ENCODE measurements around the gene CTNNAL1. TPM values are rescaled to one million over a fixed set of nuclear protein-coding genes. Genes with fewer than 3 reads are reported as not detected.

CTNNAL1 gene
- total and polyA plus RNA-seq, 9 of the 15 experiments (the other 6 are each of a cell fraction or from before 2014, with no cell fraction given) = 23.2 to 78.0 (median 46.7) TPM

DNA sequence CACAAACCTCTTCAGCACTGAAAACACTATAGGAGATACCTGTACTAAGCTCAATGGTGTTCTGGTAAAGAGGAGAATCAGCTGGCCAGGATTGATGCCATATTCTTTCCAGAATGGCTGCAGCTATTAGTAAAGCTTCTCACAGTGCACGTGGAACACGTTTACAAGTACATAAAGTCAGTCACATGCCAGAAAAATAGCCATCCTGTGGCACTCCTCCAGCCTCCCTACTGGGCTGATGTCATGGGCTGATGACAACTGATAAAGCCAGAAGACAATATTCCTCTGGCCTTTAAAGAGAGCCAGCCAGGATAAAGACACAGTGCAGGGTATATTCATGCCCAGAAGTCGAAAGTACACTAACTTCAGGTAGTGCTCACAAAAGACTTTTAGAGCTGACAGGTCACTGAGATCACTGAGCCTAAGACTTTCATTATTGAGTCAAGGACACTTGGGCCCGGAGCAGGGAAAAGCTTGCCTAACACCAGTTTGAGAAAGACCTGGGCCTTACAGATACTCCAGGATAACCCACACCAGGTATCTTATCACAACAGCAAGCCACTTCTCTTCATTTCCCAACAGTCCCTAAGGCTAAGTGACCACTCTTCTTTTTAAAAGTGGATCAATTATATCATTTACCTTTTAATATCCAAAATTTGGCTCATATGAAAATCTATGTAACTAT lies 49.7 kb downstream of the CTNNAL1 start (continued):
- 0 out of 2 replicates have a peak, but pooled peaks have one; percentile 31 for TF ChIP-seq ZBTB9 (CRISPR knock-in tag; IDR thresholded peaks at IDR 0.05)
- TF ChIP-seq LEF1 (IDR thresholded peaks at IDR 0.05) = 0 out of 2 replicates have a peak, but pooled peaks have one; percentile 39
- TF ChIP-seq SMARCC2 (IDR thresholded peaks at IDR 0.05; ENCODE audit: low read depth) = 0 out of 2 replicates have a peak, but pooled peaks have one; percentile 10
- no peak for TF ChIP-seq ZNF140 (CRISPR knock-in tag; IDR thresholded peaks at IDR 0.05)
- TF ChIP-seq YY1 (IDR thresholded peaks at IDR 0.05; ENCODE audit: borderline replicate concordance in 1 of 3, control insufficient read depth in 1 of 3, extremely low read depth in 1 of 3, insufficient read depth in 3 of 3, insufficient read length in 1 of 3, insufficient replicate concordance in 2 of 3, low read depth in 1 of 3, low read length in 2 of 3) = no peak
- TF ChIP-seq, protein P1, sequence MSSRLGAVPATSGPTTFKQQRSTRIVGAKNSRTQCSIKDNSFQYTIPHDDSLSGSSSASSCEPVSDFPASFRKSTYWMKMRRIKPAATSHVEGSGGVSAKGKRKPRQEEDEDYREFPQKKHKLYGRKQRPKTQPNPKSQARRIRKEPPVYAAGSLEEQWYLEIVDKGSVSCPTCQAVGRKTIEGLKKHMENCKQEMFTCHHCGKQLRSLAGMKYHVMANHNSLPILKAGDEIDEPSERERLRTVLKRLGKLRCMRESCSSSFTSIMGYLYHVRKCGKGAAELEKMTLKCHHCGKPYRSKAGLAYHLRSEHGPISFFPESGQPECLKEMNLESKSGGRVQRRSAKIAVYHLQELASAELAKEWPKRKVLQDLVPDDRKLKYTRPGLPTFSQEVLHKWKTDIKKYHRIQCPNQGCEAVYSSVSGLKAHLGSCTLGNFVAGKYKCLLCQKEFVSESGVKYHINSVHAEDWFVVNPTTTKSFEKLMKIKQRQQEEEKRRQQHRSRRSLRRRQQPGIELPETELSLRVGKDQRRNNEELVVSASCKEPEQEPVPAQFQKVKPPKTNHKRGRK (tag; IDR thresholded peaks at IDR 0.05) = no peak
- no peak for TF ChIP-seq SAP30 (IDR thresholded peaks at IDR 0.05; ENCODE audit: borderline replicate concordance, insufficient read depth, low read depth, low read length, poor library complexity, severe bottlenecking)
- TF ChIP-seq MAFG (tag; conservative IDR thresholded peaks at IDR 0.05) = no peak
- peak; percentile 21 for TF ChIP-seq MEIS2 (IDR thresholded peaks at IDR 0.05; ENCODE audit: partially characterized antibody)
- TF ChIP-seq HLTF (IDR thresholded peaks at IDR 0.05) = no peak
- TF ChIP-seq MBD2 (IDR thresholded peaks at IDR 0.05; ENCODE audit: borderline replicate concordance, low read depth) = no peak
- TF ChIP-seq CC2D1A (IDR thresholded peaks at IDR 0.05) = no peak
- TF ChIP-seq GTF2F1 (IDR thresholded peaks at IDR 0.05; ENCODE audit: low read depth, low read length) = no peak
- no peak for TF ChIP-seq SRSF1 (IDR thresholded peaks at IDR 0.05; ENCODE audit: low read depth, low read length)
- TF ChIP-seq UBTF (IDR thresholded peaks at IDR 0.05; ENCODE audit: borderline replicate concordance in 1 of 2, low read depth in 2 of 2, low read length in 2 of 2) = no peak
- no peak for TF ChIP-seq SREBF1 (IDR thresholded peaks at IDR 0.05; ENCODE audit: borderline replicate concordance, low read depth, low read length)
- TF ChIP-seq, protein P2, sequence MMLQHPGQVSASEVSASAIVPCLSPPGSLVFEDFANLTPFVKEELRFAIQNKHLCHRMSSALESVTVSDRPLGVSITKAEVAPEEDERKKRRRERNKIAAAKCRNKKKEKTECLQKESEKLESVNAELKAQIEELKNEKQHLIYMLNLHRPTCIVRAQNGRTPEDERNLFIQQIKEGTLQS (IDR thresholded peaks at IDR 0.05) = peak; percentile 83
- TF ChIP-seq, protein P2 (CRISPR knock-in tag; conservative IDR thresholded peaks at IDR 0.05) = no peak
- no peak for TF ChIP-seq ZNF408 (CRISPR knock-in tag; IDR thresholded peaks at IDR 0.05; ENCODE audit: low read depth)
- TF ChIP-seq DDX20 (tag; IDR thresholded peaks at IDR 0.05; ENCODE audit: low read depth) = no peak
